Measurements from ENCODE around the gene DYNC2LI1.

The DYNC2LI1 gene

DNA sequence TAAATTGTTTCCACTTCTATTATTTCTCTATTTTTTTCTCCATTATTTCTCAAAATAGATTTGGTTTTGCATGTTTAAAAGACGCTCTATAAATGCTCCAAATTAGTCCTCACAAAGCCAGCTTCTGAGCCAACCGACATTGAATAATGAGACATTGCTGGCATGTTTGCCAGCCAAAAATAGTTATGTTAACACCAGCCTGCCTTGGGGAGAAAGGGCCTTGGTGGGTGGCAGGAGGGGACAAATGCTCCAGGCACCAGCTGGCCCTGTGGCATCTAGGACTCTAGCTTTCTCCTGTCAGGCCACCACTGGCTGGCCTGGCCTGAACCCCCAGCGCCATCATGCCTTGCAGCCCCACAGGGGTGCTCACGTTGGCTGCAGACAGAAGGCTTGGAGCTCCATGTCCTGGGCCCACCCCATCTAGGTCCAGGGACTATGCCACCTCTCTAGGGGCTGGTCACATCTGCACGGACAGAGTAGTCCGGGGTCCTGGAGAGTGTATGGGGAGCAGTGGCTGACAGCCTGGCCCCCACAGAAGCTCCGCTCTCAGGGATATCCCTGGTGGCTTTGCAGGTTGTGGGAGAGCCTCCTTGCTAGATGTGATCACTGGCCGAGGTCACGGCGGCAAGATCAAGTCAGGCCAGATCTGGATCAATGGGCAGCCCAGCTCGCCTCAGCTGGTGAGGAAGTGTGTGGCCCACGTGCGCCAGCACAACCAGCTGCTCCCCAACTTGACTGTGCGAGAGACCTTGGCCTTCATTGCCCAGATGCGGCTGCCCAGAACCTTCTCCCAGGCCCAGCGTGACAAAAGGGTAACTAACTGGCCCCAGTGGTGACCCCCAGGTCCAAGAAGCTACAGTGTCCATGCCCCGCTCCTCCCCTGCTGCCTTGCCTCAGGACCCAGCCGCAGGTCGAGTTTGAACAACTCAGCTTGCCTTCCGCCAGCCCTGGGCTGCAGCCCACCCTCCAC, 77.5 kb downstream of the DYNC2LI1 start:
- DNase-seq = no peak

GRCh38 chr2:43852196-43852730, 78.4 kb downstream of the DYNC2LI1 start:
- no peak for DNase-seq

DNA sequence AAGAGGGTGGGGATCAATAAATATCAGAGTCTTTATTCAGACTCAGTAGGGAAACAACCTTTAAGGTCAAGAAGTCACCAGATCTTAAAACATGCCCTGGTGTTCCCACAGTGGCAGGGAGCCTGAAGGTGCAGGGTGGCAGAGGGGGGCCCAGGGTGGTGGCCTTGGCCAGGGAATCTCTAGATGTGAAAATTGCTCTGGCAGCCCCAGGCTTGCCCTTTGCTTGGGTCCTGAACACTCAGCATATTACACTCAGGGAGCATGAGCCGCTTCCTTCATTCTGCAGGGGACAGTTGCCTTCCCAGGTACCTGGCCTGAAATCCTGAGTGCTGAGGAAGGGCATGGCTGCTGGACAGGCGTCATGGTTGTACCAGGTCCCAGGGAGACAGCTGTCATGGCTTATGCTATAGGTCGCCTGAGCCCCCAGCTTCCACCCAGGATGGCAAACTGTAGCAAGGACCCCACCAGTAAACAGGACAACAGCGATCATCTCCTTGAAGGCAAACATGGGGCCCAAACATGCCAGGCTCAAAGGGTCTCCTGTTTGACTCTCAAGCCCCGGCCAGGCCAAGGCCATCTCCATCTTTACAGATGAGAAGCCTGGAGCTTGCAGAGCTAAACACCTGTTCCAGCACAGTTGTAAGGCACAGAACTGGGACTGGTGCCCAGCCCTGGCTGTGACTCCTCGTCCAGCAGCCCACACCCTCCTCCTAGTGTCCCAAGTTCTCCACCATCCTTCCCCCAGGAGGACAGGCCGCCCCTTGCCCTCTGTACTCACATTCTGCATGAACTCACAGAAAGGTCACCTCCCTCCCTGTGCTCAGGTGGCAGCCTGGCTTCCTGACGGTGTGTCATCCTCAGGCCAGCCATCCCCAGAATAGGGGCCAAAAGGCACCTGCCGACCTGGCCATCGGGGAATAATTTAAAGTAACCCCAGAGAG, 79.6 kb downstream of the DYNC2LI1 start:
- DNase-seq = no peak

GRCh38 chr2:43854671-43855070, 80.8 kb downstream of the DYNC2LI1 start:
- DNase-seq = no peak

DNA sequence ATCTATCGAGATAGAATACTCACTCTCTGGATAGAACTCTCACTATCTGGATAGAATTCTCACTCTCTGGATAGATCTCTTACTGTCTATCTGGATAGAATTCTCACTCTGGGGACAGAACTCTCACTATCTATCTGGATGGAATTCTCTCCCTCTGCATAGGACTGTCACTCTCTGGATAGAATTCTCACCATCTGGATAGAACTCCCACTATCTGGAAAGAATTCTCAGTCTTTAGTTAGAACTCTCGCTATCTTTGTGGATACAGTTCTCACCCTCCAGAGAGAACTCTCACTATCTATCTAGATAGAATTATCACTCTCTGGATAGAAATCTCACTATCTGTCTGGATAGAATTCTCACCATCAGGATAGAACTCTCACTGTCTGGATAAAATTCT, 81.5 kb downstream of the DYNC2LI1 start:
- no peak for DNase-seq

All from activated naive CD4-positive, alpha-beta T cell treated with anti-CD3 and anti-CD28 coated beads, Interleukin-2, amount 50 U/mL, for 16 hours (primary cell).